ENCODE results near the gene MRGPRE. TPM values are rescaled to one million over a fixed set of nuclear protein-coding genes. Genes with fewer than 3 reads are reported as not detected.

The MRGPRE gene
- total RNA-seq, 1 donor from 2014 or later = 0.38 TPM

DNA sequence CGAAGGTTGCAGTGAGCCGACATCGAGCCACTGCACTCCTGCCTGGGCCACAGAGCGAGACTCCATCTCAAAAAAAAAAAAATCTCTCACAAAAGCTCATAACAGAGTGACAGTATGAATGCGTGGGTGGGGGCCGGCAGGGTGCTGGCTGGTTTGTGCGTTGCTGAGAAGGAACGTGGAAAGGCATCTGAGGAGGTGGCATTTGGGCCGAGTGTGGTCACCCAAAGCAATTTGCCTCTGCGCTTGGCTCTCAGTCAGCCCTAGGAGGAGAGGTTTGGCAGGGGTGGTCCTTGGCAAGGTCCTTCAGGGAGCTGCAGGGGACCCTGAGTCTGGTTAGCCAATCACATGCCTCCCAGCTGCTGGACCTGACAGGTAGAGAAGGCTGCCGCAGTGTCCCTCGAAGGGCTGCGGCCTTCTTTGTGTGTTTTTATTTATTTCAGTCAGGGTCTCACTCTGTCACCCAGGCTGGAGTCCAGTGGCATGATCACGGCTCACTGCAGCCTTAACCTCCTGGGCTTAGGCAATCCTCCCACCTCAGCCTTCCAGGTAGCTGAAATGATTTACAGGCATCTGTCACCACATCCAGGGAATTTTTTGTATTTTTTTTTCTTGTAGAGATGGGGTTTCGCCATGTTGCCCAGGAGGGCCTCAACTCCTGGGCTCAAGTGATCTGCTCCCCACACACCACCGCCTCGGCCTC, 43.6 kb downstream of the MRGPRE start:
- intact Hi-C loops (cut with DNase I) = no loop called here
- no peak for DNase-seq (ENCODE audit: low spot score)

- intact Hi-C loops (cut with DNase I) = no loop called here
- DNase-seq (ENCODE audit: low spot score) = no peak
Measured at GRCh38 chr11:3186166-3186953, 45.9 kb downstream of the MRGPRE start.

DNA sequence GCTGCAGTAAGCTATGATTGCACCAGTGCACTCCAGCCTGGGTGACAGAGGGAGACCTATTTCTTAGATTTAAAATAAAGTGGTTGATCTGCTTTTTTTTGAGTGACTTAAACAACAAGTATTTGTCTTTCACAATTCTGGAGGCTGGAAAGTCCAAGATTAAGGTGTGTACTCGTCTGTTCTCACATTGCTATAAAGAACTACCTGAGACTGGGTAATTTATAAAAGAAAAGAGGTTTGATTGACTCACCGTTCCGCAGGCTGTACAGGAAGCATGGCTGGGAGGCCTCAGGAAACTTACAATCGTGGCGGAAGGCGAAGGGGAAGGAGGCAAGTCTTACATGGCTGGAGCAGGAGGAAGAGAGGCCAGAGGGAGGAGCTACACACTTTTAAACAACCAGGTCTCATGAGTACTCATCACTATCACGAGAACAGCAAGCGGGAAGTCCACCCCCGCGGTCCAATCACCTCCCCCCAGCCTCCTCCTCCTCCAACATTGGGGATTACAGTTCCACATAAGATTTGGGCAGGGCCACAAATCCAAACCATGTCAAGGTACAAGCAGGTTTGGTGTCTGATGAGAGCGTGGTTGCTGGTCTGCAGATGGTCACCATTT, 47.4 kb downstream of the MRGPRE start:
- intact Hi-C loops (cut with DNase I) = no loop called here
- DNase-seq (ENCODE audit: low spot score) = no peak

GRCh38 chr11:3183523-3183922, 48.7 kb downstream of the MRGPRE start:
- no peak for DNase-seq (ENCODE audit: low spot score)
- intact Hi-C loops (cut with DNase I) = no loop called here

GRCh38 chr11:3182462-3182852, 49.8 kb downstream of the MRGPRE start:
- intact Hi-C loops (cut with DNase I) = no loop called here
- no peak for DNase-seq (ENCODE audit: low spot score)

DNA sequence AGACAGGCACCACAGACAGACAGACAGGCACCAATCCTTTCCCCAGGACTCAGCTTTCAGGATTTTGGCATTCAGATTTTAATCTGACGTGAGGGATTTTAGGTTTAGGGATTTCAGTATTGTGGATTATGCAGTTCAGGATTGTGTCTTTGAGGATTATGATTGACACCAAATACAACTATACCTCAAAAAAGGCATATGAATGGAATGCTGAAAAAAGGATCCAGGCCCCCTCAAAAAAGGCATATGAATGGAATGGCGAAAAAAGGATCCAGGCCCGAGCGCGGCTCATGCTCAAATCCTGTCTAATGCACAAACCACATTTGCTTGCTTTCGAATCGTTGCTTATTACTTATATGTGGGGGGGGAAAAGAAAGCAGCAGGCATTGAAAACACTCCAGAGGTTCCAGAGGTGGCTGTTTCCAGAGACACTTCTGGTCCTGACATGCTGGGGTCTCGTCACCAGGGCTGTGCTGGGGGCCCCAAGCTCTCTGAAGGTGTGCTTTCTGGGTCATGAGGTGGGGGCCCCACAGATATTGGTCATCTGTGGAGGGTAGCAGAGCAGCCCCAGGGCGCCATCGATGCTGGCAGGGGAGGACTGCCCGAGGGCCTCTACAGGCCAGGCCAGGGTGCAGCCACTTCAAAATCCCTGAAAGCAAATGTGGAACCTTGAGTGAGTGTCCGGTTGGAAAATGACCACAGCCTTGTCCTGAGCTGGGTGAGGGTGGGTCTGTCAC, 50.3 kb downstream of the MRGPRE start:
- intact Hi-C loops (cut with DNase I) = no loop called here
- no peak for DNase-seq (ENCODE audit: low spot score)

DNA sequence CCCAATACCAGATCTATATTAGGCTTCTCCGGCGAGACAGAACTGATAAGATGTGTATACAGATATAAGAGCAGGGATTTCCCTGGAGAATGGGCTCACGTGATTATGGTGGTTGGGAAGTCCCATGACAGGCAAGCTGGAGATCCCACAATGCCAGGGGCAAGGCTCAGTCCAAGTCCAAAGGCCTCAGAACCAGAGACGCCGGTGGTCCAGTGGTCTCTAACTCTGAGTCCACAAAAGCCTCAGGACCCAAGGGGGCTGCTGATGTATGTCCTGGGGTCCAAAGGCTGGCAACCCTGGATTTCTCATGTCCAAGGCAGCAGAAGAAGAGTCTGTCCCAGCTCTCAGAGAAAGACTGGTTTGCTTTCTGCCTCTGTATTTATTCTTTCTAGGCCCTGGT, 51.3 kb downstream of the MRGPRE start:
- DNase-seq (ENCODE audit: low spot score) = no peak
- intact Hi-C loops (cut with DNase I) = no loop called here

GRCh38 chr11:3178349-3178748, 53.9 kb downstream of the MRGPRE start:
- intact Hi-C loops (cut with DNase I) = no loop called here
- DNase-seq (ENCODE audit: low spot score) = no peak

GRCh38 chr11:3177931-3178330, 54.3 kb downstream of the MRGPRE start:
- intact Hi-C loops (cut with DNase I) = no loop called here
- no peak for DNase-seq (ENCODE audit: low spot score)

Other genes with a start within 250 kb of the MRGPRE start
- gene NAP1L4, start 240.1 kb downstream of the MRGPRE start, total RNA-seq = 189 TPM
- 17.1 TPM for gene CARS1, start 175.0 kb downstream of the MRGPRE start, total RNA-seq
- gene OSBPL5, start 67.1 kb downstream of the MRGPRE start, total RNA-seq = 16.6 TPM
- not detected for gene MRGPRG, start 13.6 kb downstream of the MRGPRE start, total RNA-seq
- gene ZNF195, start 146.7 kb upstream of the MRGPRE start, total RNA-seq = 8.2 TPM